Measurements from ENCODE around the gene CIITA. TPM values are rescaled to one million over a fixed set of nuclear protein-coding genes. Genes with fewer than 3 reads are reported as not detected.

CIITA gene
- total RNA-seq, 1 experiment from 2014 or later = not detected

DNA sequence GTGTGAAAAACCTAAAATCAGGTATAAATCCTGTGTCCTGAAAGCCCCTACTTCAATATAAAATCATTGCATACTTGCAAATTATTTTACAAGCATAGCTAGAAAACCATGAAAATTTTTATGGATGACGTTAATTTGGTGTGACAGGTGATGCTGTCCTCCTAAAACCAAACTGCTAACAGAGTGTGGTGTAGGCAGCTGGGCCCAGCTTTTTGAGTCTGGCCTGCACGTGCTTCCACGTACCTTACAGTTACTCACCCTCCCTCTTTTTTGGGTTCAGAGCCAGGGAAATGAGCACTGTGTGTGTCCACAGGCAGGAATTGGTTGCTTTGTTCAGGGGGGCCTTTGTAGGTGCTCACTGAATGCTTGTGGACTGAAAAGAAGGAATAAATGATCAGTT lies 103.8 kb downstream of the CIITA start:
- ChIA-PET CTCF (interaction anchor here (0.6 to 2.1 kb wide), 9 partner anchors 8 to 282 kb away, joined by 3 to 15 read pairs (median 4); no protein-coding TSS in a partner anchor), POLR2A (interaction anchor here (0.7 to 1.6 kb wide), 2 partner anchors 12 to 274 kb away, joined by 3 to 4 read pairs; no protein-coding TSS in a partner anchor)
- Mint-ChIP-seq H3K27me3 (ENCODE audit: insufficient read depth, unreplicated experiment) (no peaks in the 10 kb centered on the region), H3K4me1 (ENCODE audit: insufficient read depth, unreplicated experiment) (no peaks in the 10 kb centered on the region), H3K9me3 (ENCODE audit: unreplicated experiment) (no peaks in the 10 kb centered on the region), H3K36me3 (ENCODE audit: insufficient read depth, unreplicated experiment) (peaks cover 27% of the 10 kb centered on the region), H3K4me3 (ENCODE audit: unreplicated experiment) (no peak overlapping the region), H3K27ac (ENCODE audit: low read depth, unreplicated experiment) (no peak overlapping the region)
- DNase-seq (ENCODE audit: unreplicated experiment) = no peak
- TF ChIP-seq, protein P1, sequence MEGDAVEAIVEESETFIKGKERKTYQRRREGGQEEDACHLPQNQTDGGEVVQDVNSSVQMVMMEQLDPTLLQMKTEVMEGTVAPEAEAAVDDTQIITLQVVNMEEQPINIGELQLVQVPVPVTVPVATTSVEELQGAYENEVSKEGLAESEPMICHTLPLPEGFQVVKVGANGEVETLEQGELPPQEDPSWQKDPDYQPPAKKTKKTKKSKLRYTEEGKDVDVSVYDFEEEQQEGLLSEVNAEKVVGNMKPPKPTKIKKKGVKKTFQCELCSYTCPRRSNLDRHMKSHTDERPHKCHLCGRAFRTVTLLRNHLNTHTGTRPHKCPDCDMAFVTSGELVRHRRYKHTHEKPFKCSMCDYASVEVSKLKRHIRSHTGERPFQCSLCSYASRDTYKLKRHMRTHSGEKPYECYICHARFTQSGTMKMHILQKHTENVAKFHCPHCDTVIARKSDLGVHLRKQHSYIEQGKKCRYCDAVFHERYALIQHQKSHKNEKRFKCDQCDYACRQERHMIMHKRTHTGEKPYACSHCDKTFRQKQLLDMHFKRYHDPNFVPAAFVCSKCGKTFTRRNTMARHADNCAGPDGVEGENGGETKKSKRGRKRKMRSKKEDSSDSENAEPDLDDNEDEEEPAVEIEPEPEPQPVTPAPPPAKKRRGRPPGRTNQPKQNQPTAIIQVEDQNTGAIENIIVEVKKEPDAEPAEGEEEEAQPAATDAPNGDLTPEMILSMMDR (IDR thresholded peaks at IDR 0.05; ENCODE audit: unreplicated experiment) = no peak
- intact Hi-C loops (cut with micrococcal nuclease) = no loop called here
- no TSS peak for BruUV-seq (replicated peaks)

DNA sequence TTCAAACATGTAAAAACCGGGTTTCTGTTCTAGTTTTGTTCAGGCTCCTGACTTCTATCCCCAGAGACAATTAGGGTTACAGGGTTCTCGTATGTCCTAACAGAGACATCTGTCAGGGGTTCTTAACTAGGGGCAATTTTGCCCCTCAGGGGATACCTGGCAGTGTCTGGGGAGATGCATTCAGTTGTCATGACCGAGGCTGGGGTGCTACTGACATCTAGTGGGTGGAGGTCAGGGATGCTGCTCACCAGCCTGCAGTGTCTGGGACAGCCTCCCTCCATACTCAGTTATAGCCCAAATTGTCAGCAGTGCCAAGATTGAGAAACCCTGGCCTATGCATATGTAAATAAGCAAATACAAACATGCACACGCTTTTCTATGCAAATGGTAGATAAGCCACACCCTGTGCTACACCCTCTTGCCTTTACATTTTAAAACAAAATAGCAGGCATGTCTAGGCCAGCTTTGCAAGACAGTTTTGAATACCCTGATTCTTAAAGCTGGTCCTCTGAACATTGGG lies 104.8 kb downstream of the CIITA start:
- Mint-ChIP-seq H3K4me3 (ENCODE audit: unreplicated experiment) (no peak overlapping the region), H3K4me1 (ENCODE audit: insufficient read depth, unreplicated experiment) (no peaks in the 10 kb centered on the region), H3K36me3 (ENCODE audit: insufficient read depth, unreplicated experiment) (peaks cover 28% of the 10 kb centered on the region), H3K27me3 (ENCODE audit: insufficient read depth, unreplicated experiment) (no peaks in the 10 kb centered on the region), H3K27ac (ENCODE audit: low read depth, unreplicated experiment) (no peak overlapping the region), H3K9me3 (ENCODE audit: unreplicated experiment) (no peaks in the 10 kb centered on the region)
- intact Hi-C loops (cut with micrococcal nuclease) = no loop called here
- ChIA-PET CTCF (interaction anchor here (0.5 to 3.5 kb wide), 7 partner anchors 21 to 407 kb away, joined by 3 to 25 read pairs (median 3); partner anchors contain the start of gene SOCS1), POLR2A (interaction anchor here (0.7 kb wide), 1 partner anchor 274 kb away, joined by 3 read pairs; the partner anchor contains the start of gene SOCS1)
- TF ChIP-seq, protein P1 (IDR thresholded peaks at IDR 0.05; ENCODE audit: unreplicated experiment) = peak; percentile 12
- BruUV-seq (replicated peaks) = no TSS peak
- DNase-seq (ENCODE audit: unreplicated experiment) = peak; percentile 29

DNA sequence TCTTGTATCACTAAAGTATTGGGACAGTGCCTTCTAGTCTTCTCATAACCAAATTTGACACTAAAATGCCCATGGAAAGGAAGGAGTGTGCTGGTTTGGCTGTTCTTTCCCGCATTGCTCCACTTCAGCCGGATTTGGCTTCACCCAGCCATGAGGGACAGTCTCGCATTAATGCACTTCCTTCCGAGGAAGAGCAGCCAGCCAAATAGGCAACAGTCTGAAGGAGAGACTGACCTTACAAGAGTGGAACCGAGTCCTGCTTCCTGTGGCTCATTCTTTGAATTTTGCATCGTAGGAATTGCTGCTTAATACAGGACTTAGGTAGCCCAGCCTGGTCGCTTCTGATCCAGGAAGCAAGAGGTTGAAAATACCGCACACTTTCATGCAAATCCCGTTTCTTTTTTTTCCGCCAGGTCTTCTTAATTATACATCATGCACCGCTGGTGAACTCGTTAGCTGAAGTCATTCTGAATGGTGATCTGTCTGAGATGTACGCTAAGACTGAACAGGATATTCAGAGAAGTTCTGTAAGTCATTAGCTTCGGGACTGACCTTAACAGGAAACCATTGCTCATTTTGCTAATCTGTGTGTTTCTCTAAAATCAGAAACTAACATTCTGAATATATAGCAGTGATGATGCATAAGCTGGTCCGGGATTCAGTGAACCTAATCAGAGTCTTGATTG lies 105.6 kb downstream of the CIITA start:
- CTCF ChIA-PET = interaction anchor here (0.5 to 3.5 kb wide), 12 partner anchors 19 to 414 kb away, joined by 3 to 25 read pairs (median 4); partner anchors contain the start of gene SOCS1
- no peak for DNase-seq (ENCODE audit: unreplicated experiment)
- H3K27me3 Mint-ChIP-seq (ENCODE audit: insufficient read depth, unreplicated experiment) = no peaks in the 10 kb centered on the region
- no peak overlapping the region for H3K27ac Mint-ChIP-seq (ENCODE audit: low read depth, unreplicated experiment)
- peaks cover 28% of the 10 kb centered on the region for H3K36me3 Mint-ChIP-seq (ENCODE audit: insufficient read depth, unreplicated experiment)
- H3K4me1 Mint-ChIP-seq (ENCODE audit: insufficient read depth, unreplicated experiment) = no peaks in the 10 kb centered on the region
- TF ChIP-seq, protein P1 (IDR thresholded peaks at IDR 0.05; ENCODE audit: unreplicated experiment) = no peak
- no TSS peak for BruUV-seq (replicated peaks)
- no peaks in the 10 kb centered on the region for H3K9me3 Mint-ChIP-seq (ENCODE audit: unreplicated experiment)
- POLR2A ChIA-PET = interaction anchor here (0.7 to 0.8 kb wide), 2 partner anchors 273 kb away, joined by 3 to 4 read pairs; partner anchors contain the start of gene SOCS1
- intact Hi-C loops (cut with micrococcal nuclease) = no loop called here
- no peak overlapping the region for H3K4me3 Mint-ChIP-seq (ENCODE audit: unreplicated experiment)

DNA sequence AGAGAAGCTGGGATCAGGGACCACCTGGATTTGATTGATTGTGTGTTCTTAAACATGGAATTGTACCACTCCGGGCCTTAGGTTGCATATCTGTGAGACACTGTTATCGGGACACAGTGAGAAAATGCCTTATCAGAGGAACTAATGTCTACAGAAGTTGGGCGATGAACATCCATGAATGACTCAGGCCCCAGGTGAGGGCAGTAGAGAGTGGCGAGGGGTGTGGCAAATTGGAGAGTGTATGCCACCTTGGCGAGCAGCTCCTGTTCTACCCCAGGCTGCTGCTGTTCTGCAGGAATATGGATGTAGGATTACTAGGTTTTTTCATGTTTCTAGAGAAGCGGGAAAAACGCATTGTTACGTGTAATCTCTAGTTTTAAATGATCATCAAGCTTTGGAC lies 106.2 kb downstream of the CIITA start:
- Mint-ChIP-seq H3K4me3 (ENCODE audit: unreplicated experiment) (no peak overlapping the region), H3K27ac (ENCODE audit: low read depth, unreplicated experiment) (no peak overlapping the region), H3K27me3 (ENCODE audit: insufficient read depth, unreplicated experiment) (no peaks in the 10 kb centered on the region), H3K9me3 (ENCODE audit: unreplicated experiment) (no peaks in the 10 kb centered on the region), H3K4me1 (ENCODE audit: insufficient read depth, unreplicated experiment) (no peaks in the 10 kb centered on the region), H3K36me3 (ENCODE audit: insufficient read depth, unreplicated experiment) (peaks cover 25% of the 10 kb centered on the region)
- intact Hi-C loops (cut with micrococcal nuclease) = no loop called here
- CTCF ChIA-PET = interaction anchor here (0.6 to 3.5 kb wide), 13 partner anchors 8 to 413 kb away, joined by 3 to 25 read pairs (median 5); partner anchors contain the start of gene SOCS1
- POLR2A ChIA-PET = interaction anchor here (0.8 kb wide), 1 partner anchor 273 kb away, joined by 4 read pairs; the partner anchor contains the start of gene SOCS1
- TF ChIP-seq, protein P1 (IDR thresholded peaks at IDR 0.05; ENCODE audit: unreplicated experiment) = no peak
- DNase-seq (ENCODE audit: unreplicated experiment) = peak; percentile 17
- BruUV-seq (replicated peaks) = no TSS peak
